PC-9 (cell line): ENCODE measurements around the gene CACNB1.

Source experiments
- EZH2 ChIP-seq: fragments of 200-600 bp; sonication (generic); IDR thresholded peaks from 2 replicates; pipeline ENCODE4 v1.8.0; 2017; ENCODE audit warnings: antibody characterized with exemption, low read depth
- TF ChIP-seq, protein P1 (sequence below): fragments of 200-600 bp; sonication (generic); conservative IDR thresholded peaks from 2 replicates; pipeline ENCODE4 v1.6.1; 2017; ENCODE audit warnings: mixed run types, antibody characterized with exemption, mild to moderate bottlenecking, moderate library complexity

DNA sequence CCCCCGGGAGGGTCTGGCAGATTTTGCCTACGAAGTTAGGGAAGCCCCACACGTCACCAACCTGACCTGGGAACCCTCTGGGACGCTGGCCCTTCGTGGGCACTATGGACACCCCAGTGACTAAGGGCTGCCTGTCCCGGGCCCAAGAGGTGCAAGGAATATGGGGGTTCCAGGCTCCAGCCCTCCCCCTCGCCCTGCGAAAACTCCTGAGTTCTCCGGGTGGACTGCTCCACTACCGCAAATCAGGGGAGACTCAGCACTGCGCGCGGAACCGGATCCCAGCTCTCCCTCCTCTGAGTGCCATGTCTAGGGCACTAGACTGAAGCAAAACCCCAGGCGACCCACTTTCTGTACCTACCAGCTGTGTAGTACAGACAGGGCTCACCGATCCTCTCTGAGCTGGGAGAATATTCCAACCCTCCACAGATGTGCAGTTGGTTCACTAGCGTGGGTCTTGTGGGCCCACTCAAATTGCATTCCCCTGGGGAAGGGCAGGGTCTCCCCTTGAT is 31.6 kb downstream of the CACNB1 start, which contains the start of gene ARL5C:
- TF ChIP-seq, protein P1, sequence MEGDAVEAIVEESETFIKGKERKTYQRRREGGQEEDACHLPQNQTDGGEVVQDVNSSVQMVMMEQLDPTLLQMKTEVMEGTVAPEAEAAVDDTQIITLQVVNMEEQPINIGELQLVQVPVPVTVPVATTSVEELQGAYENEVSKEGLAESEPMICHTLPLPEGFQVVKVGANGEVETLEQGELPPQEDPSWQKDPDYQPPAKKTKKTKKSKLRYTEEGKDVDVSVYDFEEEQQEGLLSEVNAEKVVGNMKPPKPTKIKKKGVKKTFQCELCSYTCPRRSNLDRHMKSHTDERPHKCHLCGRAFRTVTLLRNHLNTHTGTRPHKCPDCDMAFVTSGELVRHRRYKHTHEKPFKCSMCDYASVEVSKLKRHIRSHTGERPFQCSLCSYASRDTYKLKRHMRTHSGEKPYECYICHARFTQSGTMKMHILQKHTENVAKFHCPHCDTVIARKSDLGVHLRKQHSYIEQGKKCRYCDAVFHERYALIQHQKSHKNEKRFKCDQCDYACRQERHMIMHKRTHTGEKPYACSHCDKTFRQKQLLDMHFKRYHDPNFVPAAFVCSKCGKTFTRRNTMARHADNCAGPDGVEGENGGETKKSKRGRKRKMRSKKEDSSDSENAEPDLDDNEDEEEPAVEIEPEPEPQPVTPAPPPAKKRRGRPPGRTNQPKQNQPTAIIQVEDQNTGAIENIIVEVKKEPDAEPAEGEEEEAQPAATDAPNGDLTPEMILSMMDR = no peak
- no peak for TF ChIP-seq EZH2
